Esophagus muscularis mucosa (tissue), 4 donors: ENCODE data around the gene GDF2.

Experiments
- CTCF ChIP-seq, 3 experiments: fragments of 200-600 bp in 2 of 3; fragments of 450-650 bp in 1 of 3; sonication (generic) in 2 of 3; IDR thresholded peaks; one replicate each; pipeline ENCODE4 v1.5.1; 2017 to 2019; ENCODE audit warnings: antibody characterized with exemption in 3 of 3, mild to moderate bottlenecking in 2 of 3, moderate library complexity in 1 of 3
- EP300 ChIP-seq: sonication (generic); formaldehyde crosslinking; IDR thresholded peaks from one replicate; pipeline ENCODE4 v1.6.1; 2017; ENCODE audit warnings: antibody characterized with exemption
- POLR2A ChIP-seq: fragments of 450-650 bp; IDR thresholded peaks from one replicate; pipeline ENCODE4 v1.6.1; 2017; ENCODE audit warnings: antibody characterized with exemption, moderate library complexity, mild to moderate bottlenecking, low read depth
- POLR2AphosphoS5 ChIP-seq, 2 donors: sonication (generic); formaldehyde crosslinking; IDR thresholded peaks; one replicate each; pipeline ENCODE4 v1.6.1; 2017; ENCODE audit warnings: antibody characterized with exemption in 2 of 2

GRCh38 chr10:47346581-47347302, 24.5 kb downstream of the GDF2 start:
- TF ChIP-seq CTCF (IDR thresholded peaks at IDR 0.05) (no peak), POLR2A (no peak), EP300 (no peak), POLR2AphosphoS5 (IDR thresholded peaks at IDR 0.05) (no peak)
